ENCODE data around the gene IL32. TPM values are rescaled to one million over a fixed set of nuclear protein-coding genes. Genes with fewer than 3 reads are reported as not detected.
"Not testable (repeated sequence)": the region's sequence is repeated elsewhere in the genome, so short reads cannot be mapped to it uniquely, and the experiment has no call there.

Gene IL32
- total RNA-seq, 2 donors from 2014 or later, result 184 to 238 TPM

- Histone ChIP-seq H3K27me3 (no peaks in the 10 kb centered on the region), H3K9me3 (no peaks in the 10 kb centered on the region), H3K36me3 (replicated peaks in 1 of 2; ENCODE audit: insufficient read depth in 1 of 2, low read depth in 2 of 2) (no peaks in the 10 kb centered on the region), H3K4me3 (no peak overlapping the region), H3K4me1 (peaks cover 9% of the 10 kb centered on the region), H3K27ac (no peak overlapping the region)
- ATAC-seq (no peak), DNase-seq (no peak)
- intact Hi-C loops (cut with DNase I), result no loop called here
- 73 to 99% methylated on average over 5 to 6 of the region's 6 CpGs for WGBS, 2 donors
- TF ChIP-seq POLR2A (IDR thresholded peaks at IDR 0.05) (no peak), CTCF (IDR thresholded peaks at IDR 0.05) (no peak)
These were observed 11.1 kb downstream of the IL32 start for GRCh38 chr16:3076577-3076976.

DNA sequence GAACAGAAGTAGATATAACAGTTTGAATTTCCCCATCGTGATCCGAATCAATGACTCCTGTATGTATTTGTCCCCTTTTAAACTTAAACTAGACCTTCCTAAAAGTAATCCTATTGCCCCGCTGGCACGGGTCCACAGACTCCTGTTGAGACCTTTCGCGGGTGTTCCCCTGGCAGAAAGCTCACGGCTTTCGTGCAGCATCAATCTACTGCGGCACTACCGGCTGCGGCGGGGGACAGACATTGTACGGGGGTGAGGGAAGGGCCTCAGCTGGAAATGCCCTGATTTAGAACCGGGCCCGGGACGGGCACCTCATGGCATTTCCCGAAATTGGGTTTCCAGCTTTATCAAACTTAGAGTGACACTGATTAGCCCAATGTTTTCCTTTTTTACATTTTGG is 14.6 kb downstream of the IL32 start:
- no peak for DNase-seq

GRCh38 chr16:3081957-3082356 is 16.5 kb downstream of the IL32 start:
- WGBS, 2 donors, result 89 to 92% methylated on average over 13 of the region's 13 CpGs
- H3K36me3 ChIP-seq (replicated peaks in 1 of 2; ENCODE audit: insufficient read depth in 1 of 2, low read depth in 2 of 2); H3K27me3 ChIP-seq; H3K27ac ChIP-seq; H3K9me3 ChIP-seq; ATAC-seq; H3K4me1 ChIP-seq; intact Hi-C loops (cut with DNase I); H3K4me3 ChIP-seq; DNase-seq: not testable (repeated sequence)

More for the DNA sequence above, 14.6 kb downstream of the IL32 start:
- Histone ChIP-seq H3K36me3 (replicated peaks in 1 of 2; ENCODE audit: insufficient read depth in 1 of 2, low read depth in 2 of 2) (no peaks in the 10 kb centered on the region), H3K27ac (no peak overlapping the region), H3K4me3 (no peak overlapping the region), H3K4me1 (peaks cover 9% of the 10 kb centered on the region), H3K27me3 (no peaks in the 10 kb centered on the region), H3K9me3 (no peaks in the 10 kb centered on the region)
- ATAC-seq, result no peak
- WGBS, 2 donors, result 81 to 83% methylated on average over 17 of the region's 17 CpGs
- intact Hi-C loops (cut with DNase I), result no loop called here
- TF ChIP-seq POLR2A (IDR thresholded peaks at IDR 0.05) (no peak), CTCF (IDR thresholded peaks at IDR 0.05) (no peak)

DNA sequence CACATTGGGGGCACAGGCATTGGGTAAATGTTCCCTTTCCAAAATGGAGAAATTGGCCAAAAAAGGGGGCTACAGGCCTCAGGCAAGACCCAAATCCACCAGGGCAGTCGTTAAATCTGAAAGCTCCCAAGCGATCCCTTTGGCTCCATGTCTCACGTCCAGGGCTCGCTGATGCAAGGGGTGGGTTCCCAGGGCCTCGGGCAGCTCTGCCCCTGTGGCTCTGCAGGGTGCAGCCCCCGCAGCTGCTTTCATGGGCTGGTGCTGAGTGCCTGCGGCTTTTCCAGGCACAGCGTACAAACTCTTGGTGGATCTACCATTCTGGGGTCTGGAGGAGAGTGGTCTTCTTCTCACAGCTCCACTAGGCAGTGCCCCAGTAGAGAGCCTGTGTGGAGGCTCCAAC is 18.0 kb downstream of the IL32 start:
- ATAC-seq; H3K36me3 ChIP-seq (replicated peaks in 1 of 2; ENCODE audit: insufficient read depth in 1 of 2, low read depth in 2 of 2); H3K27ac ChIP-seq; H3K4me3 ChIP-seq; H3K4me1 ChIP-seq; H3K27me3 ChIP-seq; DNase-seq; intact Hi-C loops (cut with DNase I); H3K9me3 ChIP-seq: not testable (repeated sequence)
- 90% methylated on average over 8 of the region's 8 CpGs; no CpG with 5 or more reads in 1 of the 2 donors for WGBS, 2 donors

- ATAC-seq (no peak), DNase-seq (no peak)
- H3K27me3 ChIP-seq, result no peaks in the 10 kb centered on the region
- no peak overlapping the region for H3K4me3 ChIP-seq
- H3K9me3 ChIP-seq, result no peaks in the 10 kb centered on the region
- H3K27ac ChIP-seq, result no peak overlapping the region
- WGBS, 2 donors, result 67 to 84% methylated on average over 1 of the region's 1 CpG
- TF ChIP-seq CTCF (IDR thresholded peaks at IDR 0.05) (no peak), POLR2A (IDR thresholded peaks at IDR 0.05) (no peak)
- H3K4me1 ChIP-seq, result no peaks in the 10 kb centered on the region
- intact Hi-C loops (cut with DNase I), result no loop called here
- H3K36me3 ChIP-seq (replicated peaks in 1 of 2; ENCODE audit: insufficient read depth in 1 of 2, low read depth in 2 of 2), result no peaks in the 10 kb centered on the region
These were observed 19.1 kb downstream of the IL32 start for GRCh38 chr16:3084491-3084890.

DNA sequence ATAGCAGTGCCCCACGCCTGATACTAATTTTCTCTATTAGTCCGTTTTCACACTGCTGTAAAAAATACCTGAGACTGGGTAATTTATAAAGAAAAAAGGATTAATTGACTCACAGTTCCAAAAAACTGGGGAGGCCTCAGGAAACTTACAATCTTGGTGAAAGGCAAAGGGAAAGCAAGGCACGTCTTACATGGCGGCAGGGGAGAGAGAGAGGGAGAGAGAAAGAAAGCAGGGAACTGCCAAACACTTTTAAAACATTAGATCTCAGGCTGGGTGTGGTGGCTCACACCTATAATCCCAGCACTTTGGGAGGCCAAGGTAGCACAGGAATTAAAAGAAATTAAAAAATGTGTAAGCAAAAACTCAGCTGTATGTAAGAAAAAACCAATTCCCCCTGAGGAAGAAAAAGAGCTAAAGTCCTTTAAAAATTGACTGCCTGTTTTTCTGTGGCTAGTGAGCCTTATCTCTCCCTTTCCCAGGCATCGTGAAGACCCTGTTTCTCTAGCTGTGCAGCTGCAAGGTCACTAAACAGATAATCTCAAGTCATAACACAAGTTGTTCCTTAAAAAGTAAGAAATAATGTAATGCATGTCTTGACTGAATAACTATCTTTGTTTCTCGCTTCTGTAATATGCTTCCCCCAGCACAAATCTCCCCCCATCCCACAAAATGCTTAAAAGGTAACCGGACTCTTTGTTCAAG is 19.7 kb downstream of the IL32 start:
- ATAC-seq, result no peak
- no peak overlapping the region for H3K27ac ChIP-seq

More for the DNA sequence above, 19.7 kb downstream of the IL32 start:
- H3K4me1 ChIP-seq, result no peaks in the 10 kb centered on the region
- H3K27me3 ChIP-seq, result no peaks in the 10 kb centered on the region
- H3K9me3 ChIP-seq, result no peaks in the 10 kb centered on the region
- intact Hi-C loops (cut with DNase I), result no loop called here
- WGBS, 2 donors, result 67 to 69% methylated on average over 7 of the region's 7 CpGs
- no peaks in the 10 kb centered on the region for H3K36me3 ChIP-seq (replicated peaks in 1 of 2; ENCODE audit: insufficient read depth in 1 of 2, low read depth in 2 of 2)
- no peak overlapping the region for H3K4me3 ChIP-seq
- no peak for DNase-seq
- TF ChIP-seq POLR2A (IDR thresholded peaks at IDR 0.05) (no peak), CTCF (IDR thresholded peaks at IDR 0.05) (no peak)
